Endothelial cell of umbilical vein (primary cell): ENCODE data around the gene SCNN1B.

Experiments
- CTCF ChIP-seq, 2 donors: IDR thresholded peaks; 1 replicate in 1 of 2; 2 replicates in 1 of 2; pipeline ENCODE4 v1.5.1; 2011; ENCODE audit warnings: low read length in 2 of 2, mild to moderate bottlenecking in 2 of 2, moderate library complexity in 2 of 2, control low read depth in 1 of 2, inconsistent platforms in 1 of 2, low read depth in 1 of 2; ENCODE audit not compliant: insufficient read depth in 1 of 2; ENCODE audit errors: extremely low read depth in 1 of 2
- EZH2 ChIP-seq: IDR thresholded peaks from 2 replicates; pipeline ENCODE4 v1.6.1; 2012; ENCODE audit warnings: borderline replicate concordance, low read depth, mild to moderate bottlenecking, moderate library complexity, low read length, inconsistent platforms; ENCODE audit not compliant: severe bottlenecking
- JUN ChIP-seq: IDR thresholded peaks from 2 replicates; pipeline ENCODE4 v1.6.1; 2011; ENCODE audit warnings: borderline replicate concordance, low read depth; ENCODE audit not compliant: insufficient read length, insufficient read depth
- MAX ChIP-seq: IDR thresholded peaks from 2 replicates; pipeline ENCODE4 v1.6.1; 2011; ENCODE audit not compliant: insufficient read depth, insufficient read length
- MYC ChIP-seq: IDR thresholded peaks from one replicate; pipeline ENCODE4 v1.6.1; 2011; ENCODE audit warnings: mild to moderate bottlenecking, low read depth, low read length
- POLR2A ChIP-seq: IDR thresholded peaks from 2 replicates; pipeline ENCODE4 v1.6.1; 2012; ENCODE audit warnings: low read depth, mild to moderate bottlenecking, control low read depth, low read length
- POLR2AphosphoS5 ChIP-seq: IDR thresholded peaks from 2 replicates; pipeline ENCODE4 v1.6.1; 2012; ENCODE audit warnings: low read depth, mild to moderate bottlenecking, control low read depth, low read length, moderate library complexity; ENCODE audit not compliant: insufficient read depth

GRCh38 chr16:23321206-23321875 lies 19.2 kb downstream of the SCNN1B start:
- no peak for TF ChIP-seq CTCF (IDR thresholded peaks at IDR 0.05; ENCODE audit: extremely low read depth in 1 of 2, insufficient read depth in 1 of 2, low read depth in 1 of 2, low read length in 2 of 2)
- TF ChIP-seq EZH2: no peak
- TF ChIP-seq MYC: no peak
- TF ChIP-seq JUN: no peak
- no peak for TF ChIP-seq POLR2AphosphoS5
- TF ChIP-seq POLR2A: no peak
- no peak for TF ChIP-seq MAX
